Medulla oblongata (tissue), 1 donor: ENCODE data around the gene CD300LF.

ENCODE experiments used
- DNase-seq: peaks from one replicate; pipeline ENCODE4 v3.0.0-alpha.2; 2015; ENCODE audit errors: extremely low spot score

CD300LF gene

DNA sequence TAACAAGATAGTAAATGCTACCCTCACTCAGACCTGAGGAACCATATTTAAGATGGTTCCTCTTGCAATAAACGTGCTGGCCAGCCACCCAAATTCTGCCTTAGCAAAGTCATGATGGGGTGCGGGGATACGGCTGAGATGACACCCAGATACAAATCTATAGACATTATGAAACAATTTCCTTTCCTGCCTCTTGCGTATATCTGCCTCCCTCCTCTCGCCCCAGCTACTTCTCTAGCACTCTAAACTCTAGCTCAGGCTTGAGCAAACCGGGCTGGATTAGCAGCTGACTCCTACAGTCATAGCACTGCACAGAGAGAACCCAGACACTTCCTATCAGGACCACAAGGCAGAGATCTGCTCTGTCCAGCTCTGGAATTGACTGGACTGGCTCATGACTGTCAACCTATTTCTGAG lies 22.3 kb downstream of the CD300LF start:
- DNase-seq: peak; percentile 73

- DNase-seq: no peak
Measured at GRCh38 chr17:74687886-74688285, 24.8 kb downstream of the CD300LF start.

GRCh38 chr17:74686761-74687160 lies 26.0 kb downstream of the CD300LF start:
- DNase-seq: peak; percentile 17

- DNase-seq: no peak
Measured at GRCh38 chr17:74682471-74683190, 30.1 kb downstream of the CD300LF start.

GRCh38 chr17:74682028-74682427 lies 30.7 kb downstream of the CD300LF start:
- peak; percentile 78 for DNase-seq

DNA sequence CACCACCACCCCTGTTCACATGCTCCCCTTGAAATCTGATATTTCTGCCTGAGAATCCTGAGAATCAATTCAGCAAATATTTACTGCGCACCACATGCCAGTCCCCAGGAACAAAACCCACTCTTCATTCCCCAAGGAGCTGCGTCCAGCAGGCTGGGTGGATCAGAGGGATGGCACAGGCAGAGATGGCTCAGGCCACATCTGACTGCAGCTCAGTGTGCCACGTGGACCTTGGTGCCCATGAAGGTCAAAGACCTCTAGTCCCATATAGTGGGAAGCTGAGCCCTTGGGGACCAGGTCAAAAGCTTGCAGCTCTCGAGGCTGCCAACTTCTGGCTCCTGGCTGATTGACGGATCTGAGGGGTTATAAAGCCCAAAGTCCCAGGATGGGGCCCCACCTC lies 31.8 kb downstream of the CD300LF start:
- no peak for DNase-seq

DNA sequence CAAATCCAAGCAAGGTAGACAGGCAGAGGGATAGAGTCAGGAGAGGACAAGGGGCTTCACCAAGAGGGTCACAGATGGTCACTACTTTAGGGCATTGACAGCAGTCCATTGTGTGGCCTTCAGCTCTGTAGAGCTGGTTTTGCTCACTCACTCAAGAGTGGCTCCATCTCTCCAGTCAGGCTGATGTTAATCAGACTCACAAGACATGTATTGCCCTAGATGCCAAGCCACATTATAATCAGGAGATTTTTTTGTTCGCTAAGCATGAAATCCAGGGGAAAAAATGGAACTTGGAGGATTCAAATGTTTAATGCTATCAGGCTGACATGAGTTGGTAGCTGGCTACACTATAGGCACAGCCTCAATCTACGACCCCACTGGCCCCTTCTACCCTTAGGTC lies 32.5 kb downstream of the CD300LF start:
- no peak for DNase-seq

DNA sequence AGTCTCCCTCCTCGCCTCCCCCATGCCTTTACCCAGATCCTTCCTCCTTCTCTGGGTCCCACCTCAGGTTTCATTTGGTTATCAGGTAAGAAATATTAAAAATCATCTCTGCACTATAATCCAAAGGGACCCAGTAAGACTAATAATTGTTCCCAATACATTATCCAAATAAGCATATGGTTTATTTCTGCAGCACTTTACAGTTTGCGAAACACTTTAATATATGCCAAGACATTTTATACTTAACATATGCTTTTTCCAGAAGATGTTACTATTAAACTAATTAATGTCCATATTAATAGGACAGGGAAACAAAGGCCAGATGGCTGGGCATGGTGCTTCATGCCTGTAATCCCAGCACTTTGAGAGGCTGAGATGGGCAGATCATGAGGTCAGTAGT lies 33.3 kb downstream of the CD300LF start:
- DNase-seq: no peak

- DNase-seq: no peak
Measured at GRCh38 chr17:74678541-74678940, 34.2 kb downstream of the CD300LF start.

- peak; percentile 7 for DNase-seq
Measured at GRCh38 chr17:74677558-74678466, 34.9 kb downstream of the CD300LF start.

DNA sequence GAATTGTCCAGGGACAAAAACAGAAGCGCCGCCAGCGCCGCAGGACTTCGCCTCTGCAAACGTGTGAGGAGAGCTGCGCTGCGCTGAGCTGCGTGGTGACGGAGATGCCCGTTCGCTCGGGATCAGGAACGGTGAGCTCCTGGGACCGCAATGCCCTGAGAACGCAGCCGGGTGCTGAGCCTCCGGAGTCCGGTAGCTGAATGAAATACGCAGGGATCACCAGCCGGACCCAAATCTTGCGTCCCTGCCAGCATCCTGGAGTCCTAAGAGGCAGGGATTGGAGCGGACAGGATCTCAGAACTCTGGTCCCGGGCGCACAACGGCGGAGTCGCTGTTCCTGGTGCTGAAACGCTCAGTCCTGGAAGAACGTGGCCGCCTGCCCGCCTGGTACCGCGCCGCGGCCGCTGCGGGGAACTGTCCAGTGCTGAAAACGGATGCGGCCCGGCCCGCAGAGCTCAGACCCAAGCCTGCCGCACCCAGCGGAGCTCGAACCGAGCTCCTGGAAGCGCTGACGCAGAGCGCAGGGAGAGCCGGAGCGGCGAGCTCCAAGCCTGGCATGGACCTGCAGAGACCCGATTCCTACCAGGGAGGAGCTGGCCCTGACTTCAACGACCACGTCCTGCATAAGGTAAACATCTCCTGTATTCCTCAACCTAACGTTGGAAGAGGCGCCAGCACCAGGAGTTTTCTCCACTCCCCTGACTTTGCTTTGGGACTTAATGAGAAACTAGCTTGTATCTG lies 41.5 kb downstream of the CD300LF start:
- peak; percentile 38 for DNase-seq

- DNase-seq: no peak
Measured at GRCh38 chr17:74670329-74670728, 42.4 kb downstream of the CD300LF start.

GRCh38 chr17:74663561-74663960 lies 49.2 kb downstream of the CD300LF start:
- DNase-seq: no peak

DNA sequence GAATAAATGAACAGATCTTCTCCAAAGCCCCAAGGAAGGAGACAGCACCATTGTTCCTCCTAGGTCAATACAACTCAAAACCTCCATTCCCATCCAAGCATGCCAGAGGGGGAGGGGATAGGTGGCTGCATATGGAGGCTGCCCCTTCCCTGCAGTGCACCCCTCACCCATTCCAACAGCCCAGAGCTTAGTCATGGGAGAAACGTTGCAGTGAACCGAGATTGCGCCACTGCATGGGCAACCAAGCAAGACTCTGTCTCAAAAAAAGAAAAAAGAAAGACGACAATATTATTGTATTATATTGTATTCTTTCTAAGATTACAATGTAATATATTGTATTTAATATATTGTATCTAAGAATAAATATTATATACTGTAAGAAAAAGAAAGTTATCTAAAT lies 52.8 kb downstream of the CD300LF start:
- no peak for DNase-seq

DNA sequence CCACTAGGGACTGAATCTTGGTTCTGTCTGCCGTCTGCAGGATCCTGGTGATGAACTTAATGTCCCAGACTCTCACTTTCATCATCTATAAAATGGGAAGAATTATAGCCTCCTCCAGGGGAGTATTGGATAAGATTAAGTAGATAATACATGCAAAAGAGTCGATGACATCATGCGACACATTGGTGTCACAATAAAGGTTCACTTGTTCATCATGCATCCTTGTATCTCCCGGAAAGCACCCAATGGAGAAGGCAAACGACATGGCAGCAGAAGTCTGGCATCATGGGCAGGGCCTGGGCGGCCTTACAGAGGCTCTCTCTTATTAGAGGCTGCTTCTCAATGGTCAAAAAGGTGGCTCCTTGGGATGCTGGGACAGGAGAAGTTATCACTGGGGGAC lies 54.1 kb downstream of the CD300LF start:
- no peak for DNase-seq

- DNase-seq: no peak
Measured at GRCh38 chr17:74654742-74655141, 58.0 kb downstream of the CD300LF start.

DNA sequence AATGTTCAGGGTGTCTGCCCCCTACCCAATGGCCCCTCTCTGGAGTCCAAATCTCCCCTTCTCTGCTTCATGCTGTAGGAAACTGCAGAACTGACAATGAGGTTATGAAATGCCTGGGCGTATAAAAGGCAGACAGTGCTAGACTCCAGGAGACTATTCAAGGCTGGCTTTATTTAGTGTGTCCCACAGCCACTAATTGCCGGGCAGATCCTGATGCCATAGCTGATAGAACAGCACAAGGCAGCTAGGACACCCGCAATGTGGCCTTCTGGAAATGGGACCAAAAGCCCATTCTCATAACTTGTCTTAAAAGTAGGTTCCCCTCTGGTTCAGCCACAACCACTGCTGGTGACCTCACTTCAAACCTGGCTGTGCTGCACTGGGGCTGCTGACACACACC lies 60.7 kb downstream of the CD300LF start:
- DNase-seq: no peak

GRCh38 chr17:74649909-74650308 lies 62.8 kb downstream of the CD300LF start:
- no peak for DNase-seq

GRCh38 chr17:74647871-74648672 lies 64.7 kb downstream of the CD300LF start:
- no peak for DNase-seq

GRCh38 chr17:74646231-74646630 lies 66.5 kb downstream of the CD300LF start:
- DNase-seq: peak; percentile 22

GRCh38 chr17:74645010-74645409 lies 67.7 kb downstream of the CD300LF start:
- DNase-seq: no peak
